Stomach (tissue), 9 donors: ENCODE measurements around the gene PIEZO1. TPM values are rescaled to one million over a fixed set of nuclear protein-coding genes. Genes with fewer than 3 reads are reported as not detected.

ENCODE experiments used
- DNase-seq, 2 donors: peaks; one replicate each; pipeline versions ENCODE4 v3.0.0 to v3.0.0-alpha.2; 2013 to 2019
- H3K27ac ChIP-seq, 5 donors: fragments of 200-600 bp in 4 of 5; sonication (generic) in 4 of 5; one replicate each; pipeline ENCODE4 v1.5.1; 2013 to 2019; ENCODE audit warnings: mild to moderate bottlenecking in 1 of 5, moderate library complexity in 1 of 5
- H3K27me3 ChIP-seq, 3 donors: fragments of 200-600 bp; sonication (generic); one replicate each; pipeline ENCODE4 v1.5.1; 2017 to 2019; ENCODE audit warnings: mixed run types in 1 of 3
- H3K36me3 ChIP-seq, 4 donors: fragments of 200-600 bp; sonication (generic); 1 replicate in 3 of 4; 2 replicates in 1 of 4; pipeline ENCODE4 v1.5.1; 2016 to 2019
- H3K4me1 ChIP-seq, 4 donors: fragments of 200-600 bp; sonication (generic); one replicate each; pipeline ENCODE4 v1.5.1; 2016 to 2019
- H3K4me3 ChIP-seq, 4 donors: fragments of 200-600 bp; sonication (generic) in 3 of 4; one replicate each; pipeline ENCODE4 v1.5.1; 2016 to 2019; ENCODE audit warnings: mild to moderate bottlenecking in 1 of 4
- H3K9me3 ChIP-seq, 4 donors: fragments of 200-600 bp; sonication (generic); one replicate each; pipeline ENCODE4 v1.5.1; 2016 to 2019
- EP300 ChIP-seq: sonication (generic); formaldehyde crosslinking; IDR thresholded peaks from one replicate; pipeline ENCODE4 v1.6.1; 2017; ENCODE audit warnings: antibody characterized with exemption
- POLR2A ChIP-seq, 4 donors: fragments of 450-650 bp; IDR thresholded peaks; one replicate each; pipeline ENCODE4 v1.6.1; 2016; ENCODE audit warnings: antibody characterized with exemption in 4 of 4, control low read depth in 2 of 4, mild to moderate bottlenecking in 1 of 4, moderate library complexity in 1 of 4
- POLR2AphosphoS5 ChIP-seq, 3 donors: sonication (generic); formaldehyde crosslinking; IDR thresholded peaks; one replicate each; pipeline ENCODE4 v1.6.1; 2016; ENCODE audit warnings: antibody characterized with exemption in 3 of 3
- WGBS, 5 donors: extraction: QIAGEN DNeasy Blood & Tissue Kit in 3 of 5; methylation state at CpG; one replicate each; pipeline versions ENCODE4 v1.1.5 to v1.1.7; 2013 to 2018; 5-methylcytosine and 5-hydroxymethylcytosine counted together
- intact Hi-C: fragments of 100-400 bp; cut with DNase I; formaldehyde crosslinking; loops from one replicate; pipeline ENCODE4 v1.15.1; 2023; ENCODE audit warnings: low total_unique reads
- polyA plus RNA-seq, 3 donors: library from polyadenylated mRNA; stranded (reverse); fragments of 200-250 nt; gene quantifications; one replicate each; pipeline ENCODE4 v1.2.3, GENCODE V29; 2013
- total RNA-seq, 5 donors: library from RNA; depleted of rRNA; stranded (reverse); fragments of >200 nt; gene quantifications; one replicate each; pipeline versions ENCODE4 v1.1.0 to v1.2.3, GENCODE V29; 2014 to 2016
- TF ChIP-seq, protein P1 (sequence below), 7 experiments: fragments of 450-650 bp in 4 of 7; fragments of 200-600 bp in 3 of 7; sonication (generic) in 3 of 7; IDR thresholded peaks; one replicate each; pipeline ENCODE4 v1.5.1; 2016 to 2019; ENCODE audit warnings: antibody characterized with exemption in 7 of 7, control low read depth in 2 of 7, mild to moderate bottlenecking in 1 of 7
- donor health status: healthy with polysubstance abuse.
- donor health status: Bipolar disorder and iron deficiency.
- donor health status: healthy.

PIEZO1 gene
- total and polyA plus RNA-seq, 8 donors: 43.7 to 171 (median 115) TPM

DNA sequence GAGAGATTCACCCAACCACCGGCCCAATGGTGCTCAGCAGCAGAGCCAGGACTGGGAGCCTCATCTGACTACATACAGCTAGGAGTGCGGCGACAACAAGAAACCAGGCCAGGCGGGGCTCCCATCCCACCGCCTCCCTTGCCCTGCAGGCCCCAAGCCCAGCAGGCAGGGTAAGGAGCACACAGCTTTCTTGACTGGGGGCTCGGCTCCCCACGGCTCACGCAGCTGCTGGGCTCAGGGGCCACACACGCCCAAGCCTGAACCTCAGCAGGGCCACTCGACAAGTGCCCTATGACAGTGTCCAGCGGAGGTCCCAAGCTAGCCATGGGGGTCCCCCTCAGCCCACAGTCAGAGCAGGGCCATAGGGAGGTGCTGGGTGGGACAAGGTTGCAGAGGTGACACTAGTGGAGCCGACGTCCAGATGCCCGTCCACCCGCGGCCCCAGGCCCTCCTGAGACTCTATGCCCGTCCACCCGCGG, 13.7 kb downstream of the PIEZO1 start:
- intact Hi-C loops: no loop called here
- 57 to 84% (median 79%) methylated on average over 2 to 19 of the region's 19 CpGs for WGBS, 5 donors
- H3K4me1 ChIP-seq: peaks cover 71 to 98% (median 84%) of the 10 kb centered on the region in 4 donors
- H3K36me3 ChIP-seq: peaks cover 0 to 2% (median under 1%) of the 10 kb centered on the region in 4 donors
- no peaks in the 10 kb centered on the region for H3K27me3 ChIP-seq
- no peak for DNase-seq
- H3K9me3 ChIP-seq: no peaks in the 10 kb centered on the region
- TF ChIP-seq POLR2A (IDR thresholded peaks at IDR 0.05): no peak
- TF ChIP-seq EP300: no peak
- no peak for TF ChIP-seq POLR2AphosphoS5 (IDR thresholded peaks at IDR 0.05)
- TF ChIP-seq, protein P1, sequence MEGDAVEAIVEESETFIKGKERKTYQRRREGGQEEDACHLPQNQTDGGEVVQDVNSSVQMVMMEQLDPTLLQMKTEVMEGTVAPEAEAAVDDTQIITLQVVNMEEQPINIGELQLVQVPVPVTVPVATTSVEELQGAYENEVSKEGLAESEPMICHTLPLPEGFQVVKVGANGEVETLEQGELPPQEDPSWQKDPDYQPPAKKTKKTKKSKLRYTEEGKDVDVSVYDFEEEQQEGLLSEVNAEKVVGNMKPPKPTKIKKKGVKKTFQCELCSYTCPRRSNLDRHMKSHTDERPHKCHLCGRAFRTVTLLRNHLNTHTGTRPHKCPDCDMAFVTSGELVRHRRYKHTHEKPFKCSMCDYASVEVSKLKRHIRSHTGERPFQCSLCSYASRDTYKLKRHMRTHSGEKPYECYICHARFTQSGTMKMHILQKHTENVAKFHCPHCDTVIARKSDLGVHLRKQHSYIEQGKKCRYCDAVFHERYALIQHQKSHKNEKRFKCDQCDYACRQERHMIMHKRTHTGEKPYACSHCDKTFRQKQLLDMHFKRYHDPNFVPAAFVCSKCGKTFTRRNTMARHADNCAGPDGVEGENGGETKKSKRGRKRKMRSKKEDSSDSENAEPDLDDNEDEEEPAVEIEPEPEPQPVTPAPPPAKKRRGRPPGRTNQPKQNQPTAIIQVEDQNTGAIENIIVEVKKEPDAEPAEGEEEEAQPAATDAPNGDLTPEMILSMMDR (IDR thresholded peaks at IDR 0.05): no peak
- H3K27ac ChIP-seq: peak overlapping the region in 4 of 5 donors; percentile 66 to 96 (median 76)
- peak overlapping the region in 3 of 4 donors; percentile 17 to 22 (median 21) for H3K4me3 ChIP-seq

DNA sequence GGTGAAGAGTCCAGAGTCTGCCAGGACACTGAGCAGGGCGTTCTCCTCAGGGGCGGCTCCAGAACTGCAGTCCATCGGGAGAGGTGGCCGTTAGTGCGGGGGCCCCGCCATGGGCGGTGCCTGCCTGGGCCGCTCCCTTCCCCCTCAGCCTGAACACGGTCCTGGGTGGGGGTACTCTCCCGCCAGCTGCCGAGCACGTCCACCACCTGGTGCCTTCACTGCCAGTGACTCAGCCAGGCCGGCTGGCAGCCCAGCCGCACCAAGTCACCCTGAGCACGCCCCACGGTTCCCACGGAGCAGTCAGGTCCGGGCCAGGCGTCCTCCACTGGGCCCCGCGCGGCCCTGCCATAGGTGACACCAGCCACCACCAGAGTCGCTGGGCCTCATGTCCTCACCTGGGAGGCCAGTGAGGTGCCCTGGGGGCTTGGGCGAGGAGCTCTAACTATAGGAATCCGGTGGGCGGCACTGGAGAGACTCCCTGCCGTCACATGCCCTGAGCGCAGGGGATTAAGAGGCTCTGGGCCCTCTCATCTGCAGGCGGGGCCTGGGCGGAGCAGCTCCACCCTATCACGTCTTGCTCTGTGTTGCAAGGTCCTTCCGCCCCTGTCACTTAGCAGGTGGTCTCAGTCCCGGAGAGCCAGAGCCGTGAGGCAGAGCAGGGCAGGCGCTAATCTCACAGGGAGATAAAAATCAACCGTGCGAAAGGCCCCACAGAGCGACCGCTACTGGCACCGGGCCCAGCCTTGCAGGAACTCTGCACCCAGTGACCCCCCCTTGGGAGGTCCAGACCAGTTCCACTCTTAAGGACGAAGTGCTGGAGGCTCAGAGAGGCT, 14.3 kb downstream of the PIEZO1 start:
- intact Hi-C loops: no loop called here
- H3K9me3 ChIP-seq: no peaks in the 10 kb centered on the region
- H3K27ac ChIP-seq: peak overlapping the region in 4 of 5 donors; percentile 66 to 96 (median 76)
- H3K36me3 ChIP-seq: peaks cover 0 to 5% (median 0%) of the 10 kb centered on the region in 4 donors
- peak overlapping the region; percentile 17 to 30 (median 22) for H3K4me3 ChIP-seq
- DNase-seq: peak; percentile 40 to 90
- H3K27me3 ChIP-seq: no peaks in the 10 kb centered on the region
- TF ChIP-seq, protein P1 (IDR thresholded peaks at IDR 0.05): no peak
- no peak for TF ChIP-seq POLR2A (IDR thresholded peaks at IDR 0.05)
- peak in 2 of 3 donors; percentile 46 to 70 for TF ChIP-seq POLR2AphosphoS5 (IDR thresholded peaks at IDR 0.05)
- TF ChIP-seq EP300: no peak
- WGBS, 5 donors: 15 to 29% (median 24%) methylated on average over 23 to 41 of the region's 41 CpGs
- peaks cover 76 to 98% (median 87%) of the 10 kb centered on the region in 4 donors for H3K4me1 ChIP-seq

DNA sequence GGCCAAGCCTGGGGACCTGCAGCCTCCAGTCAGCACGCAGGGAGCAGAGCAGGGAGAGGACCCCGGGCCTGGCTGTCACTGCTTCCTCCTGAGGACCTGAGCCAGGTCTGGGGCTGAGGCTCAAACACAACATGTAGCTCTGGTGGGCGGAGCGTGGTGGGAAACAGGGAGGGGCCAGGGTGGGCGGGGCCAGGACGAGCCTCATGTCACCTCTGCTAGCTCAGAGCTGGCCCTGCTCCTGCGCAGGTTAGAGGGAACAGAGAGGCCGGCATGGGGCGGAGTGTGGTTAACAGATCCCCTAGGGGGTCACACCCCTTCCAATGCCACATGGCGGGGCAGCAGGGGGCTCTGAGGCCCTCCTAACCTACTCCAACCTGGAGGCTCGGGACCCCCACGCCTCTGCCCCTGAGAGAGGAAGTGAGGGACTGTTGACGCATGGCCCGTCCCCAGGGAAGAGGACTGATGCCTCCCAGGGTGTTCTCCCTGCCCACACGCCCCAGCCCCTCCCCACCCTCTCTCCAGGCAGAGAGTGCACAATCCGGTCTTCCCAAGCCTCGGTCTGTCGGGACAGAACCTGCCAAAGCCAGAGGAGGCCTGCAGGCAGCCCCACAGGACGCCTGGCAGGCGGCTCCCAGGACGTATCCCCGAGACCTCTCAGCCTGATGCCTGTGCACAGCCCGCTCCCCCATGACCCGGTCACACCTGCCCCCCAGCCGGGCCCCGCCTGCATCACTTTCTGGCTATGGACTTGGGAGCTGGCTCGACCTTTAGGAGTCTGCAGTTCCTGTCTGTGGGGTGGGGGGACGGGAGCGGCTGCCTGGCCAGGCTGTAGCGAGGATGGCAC, 15.2 kb downstream of the PIEZO1 start:
- WGBS, 5 donors: 34 to 56% (median 46%) methylated on average over 17 to 30 of the region's 30 CpGs
- peak in 1 of 2 donors; percentile 88 for DNase-seq
- Histone ChIP-seq H3K27me3 (no peaks in the 10 kb centered on the region), H3K27ac (peak overlapping the region in 4 of 5 donors; percentile 66 to 96 (median 76)), H3K36me3 (peaks cover 0 to 5% (median 0%) of the 10 kb centered on the region in 4 donors), H3K4me1 (peaks cover 80 to 100% (median 91%) of the 10 kb centered on the region in 4 donors), H3K9me3 (no peaks in the 10 kb centered on the region), H3K4me3 (peak overlapping the region; percentile 17 to 30 (median 22))
- TF ChIP-seq EP300: no peak
- TF ChIP-seq, protein P1 (IDR thresholded peaks at IDR 0.05): no peak
- intact Hi-C loops: no loop called here
